GM12875 (cell line): ENCODE measurements around the gene UNKL.
A peak's percentile ranks its signal among the peaks of the same experiment; 100 is the strongest.

Experiments used
- H3K4me3 ChIP-seq: one replicate; pipeline ENCODE4 v1.5.1; 2011; ENCODE audit warnings: low read depth, low read length, control low read depth
- CTCF ChIP-seq: IDR thresholded peaks from 2 replicates; pipeline ENCODE4 v1.5.1; 2011; ENCODE audit warnings: low read depth, mild to moderate bottlenecking, control low read depth, inconsistent platforms, low read length, moderate library complexity, borderline replicate concordance; ENCODE audit not compliant: insufficient read depth

UNKL gene

DNA sequence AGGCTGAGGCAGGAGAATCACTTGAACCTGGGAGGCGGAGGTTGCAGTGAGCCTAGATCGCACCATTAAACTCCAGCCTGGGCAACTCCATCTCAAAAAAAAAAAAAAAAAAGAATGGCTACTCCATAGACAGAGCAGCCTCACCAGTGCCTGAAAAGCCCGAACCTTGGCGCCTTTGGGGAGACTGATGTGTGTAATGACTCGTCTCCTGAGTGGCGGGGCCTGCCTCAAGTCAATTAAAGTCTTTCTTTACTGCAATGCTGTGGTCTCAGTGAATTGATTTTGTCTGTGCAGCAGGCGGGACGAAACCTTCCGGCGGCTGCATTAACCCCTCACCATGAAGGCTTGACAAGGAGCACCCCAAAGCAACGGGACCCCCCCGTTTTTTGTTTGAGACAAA, 9.5 kb upstream of the UNKL start:
- no peak overlapping the region for H3K4me3 ChIP-seq
- no peak for TF ChIP-seq CTCF

DNA sequence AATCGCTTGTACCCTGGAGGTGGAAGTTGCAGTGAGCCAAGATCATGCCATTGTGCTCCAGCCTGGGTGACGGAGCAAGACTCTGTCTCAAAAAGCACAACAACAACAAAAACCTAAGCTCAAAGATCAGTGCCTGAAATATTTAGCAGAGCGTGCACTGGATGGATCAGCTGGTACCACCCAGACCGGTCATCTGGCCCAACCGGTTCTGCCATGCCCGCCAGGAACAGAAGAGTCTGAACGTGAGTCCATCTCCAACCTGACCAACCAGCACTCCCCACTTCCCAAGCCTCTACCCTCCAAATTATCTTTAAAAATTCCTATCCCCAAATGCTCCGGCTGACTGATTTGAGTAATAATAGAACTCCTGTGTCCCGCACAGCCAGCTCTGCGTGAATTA, 7.6 kb upstream of the UNKL start:
- H3K4me3 ChIP-seq: no peak overlapping the region

GRCh38 chr16:1420111-1420539, 5.6 kb upstream of the UNKL start:
- TF ChIP-seq CTCF: no peak
- peak overlapping the region; percentile 97 for H3K4me3 ChIP-seq

More for the DNA sequence above, 7.6 kb upstream of the UNKL start:
- TF ChIP-seq CTCF: no peak

DNA sequence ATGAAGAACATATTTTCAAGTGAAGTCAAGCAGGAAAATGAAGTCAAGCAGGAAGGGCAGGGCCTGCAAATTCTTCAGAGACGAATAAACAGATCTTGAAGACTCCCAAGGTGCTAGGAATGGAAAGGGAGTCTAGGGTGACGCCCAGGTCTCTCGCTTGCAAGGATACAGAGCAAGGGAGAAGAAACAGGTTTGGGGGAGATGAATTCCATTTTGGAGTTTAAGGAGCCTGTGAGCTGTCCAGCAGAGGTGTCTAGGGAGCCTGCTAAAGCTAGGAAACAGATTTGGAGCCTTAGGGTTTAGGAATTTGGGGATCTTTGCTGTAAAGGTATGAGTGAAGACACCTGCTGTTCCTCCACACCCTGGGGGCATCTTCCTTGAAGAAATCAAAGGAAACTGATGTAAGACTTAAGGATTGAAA, 2.0 kb upstream of the UNKL start:
- no peak for TF ChIP-seq CTCF
- no peak overlapping the region for H3K4me3 ChIP-seq

DNA sequence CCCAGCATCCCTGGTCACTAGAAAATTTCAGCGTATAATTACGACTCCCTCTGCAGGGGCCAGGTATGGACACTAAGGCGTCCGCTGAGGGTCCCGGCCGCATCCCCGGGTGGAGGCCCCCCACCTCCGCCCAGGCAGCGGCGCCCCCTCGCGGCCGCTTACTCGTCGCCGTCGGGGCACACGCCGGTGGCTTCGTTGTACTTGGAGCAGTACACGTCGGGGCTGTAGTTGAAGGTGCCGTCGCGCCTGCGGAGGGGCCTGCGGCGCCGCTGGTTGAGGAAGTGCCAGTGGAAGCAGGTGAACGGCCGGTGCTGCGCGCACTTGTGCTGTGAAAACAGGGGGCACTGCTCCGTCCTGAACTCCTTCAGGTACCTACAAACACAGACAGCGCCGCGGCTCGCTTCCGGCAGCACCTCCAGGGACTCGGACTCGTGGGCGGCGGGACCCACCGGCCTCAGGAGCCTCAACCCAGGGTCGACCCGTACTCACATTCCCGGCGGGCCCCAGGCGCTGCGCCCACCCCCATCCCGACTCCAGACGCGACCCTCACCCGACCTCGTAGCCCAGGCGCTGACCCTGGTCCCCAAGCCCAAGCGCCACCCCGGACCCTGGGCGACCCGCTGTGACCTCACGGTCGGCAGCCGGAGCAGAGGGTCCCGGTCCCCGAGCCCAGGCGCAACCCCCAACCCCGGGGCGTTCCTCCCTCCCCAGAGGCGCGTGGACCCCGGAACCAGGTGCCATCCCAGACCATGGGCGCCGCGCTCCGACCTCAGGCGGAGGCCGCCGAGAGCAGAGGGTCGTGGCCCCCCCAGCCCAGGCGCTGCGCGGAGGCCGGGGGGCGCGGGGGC, 596 bp downstream of the UNKL start:
- TF ChIP-seq CTCF: peak; percentile 79
- peak overlapping the region; percentile 97 for H3K4me3 ChIP-seq

DNA sequence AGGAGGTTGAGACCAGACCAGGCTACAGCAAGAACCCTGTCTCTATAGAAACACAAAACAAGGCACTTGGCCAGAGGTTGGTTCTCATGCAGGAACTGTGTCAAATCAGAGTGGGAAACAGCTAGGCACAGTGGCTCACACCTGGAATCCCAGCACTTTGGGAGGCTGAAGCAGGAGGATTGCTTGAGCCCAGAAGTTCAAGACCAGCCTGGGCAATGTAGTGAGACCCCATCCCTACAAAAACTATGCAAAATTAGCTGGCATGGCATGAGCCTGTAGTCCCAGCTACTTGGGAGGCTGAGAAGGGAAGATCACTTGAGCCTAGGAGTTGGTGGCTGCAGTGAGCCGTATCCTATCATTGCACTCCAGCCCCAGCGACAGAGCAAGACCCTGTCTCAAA, 1.7 kb downstream of the UNKL start:
- no peak for TF ChIP-seq CTCF
- no peak overlapping the region for H3K4me3 ChIP-seq
